ENCODE measurements around the gene CTXND2. TPM values are rescaled to one million over a fixed set of nuclear protein-coding genes. Genes with fewer than 3 reads are reported as not detected.
"Not testable (repeated sequence)": the region's sequence is repeated elsewhere in the genome, so short reads cannot be mapped to it uniquely, and the experiment has no call there.

CTXND2 gene
- total and polyA plus RNA-seq, 8 donors: not detected

- peak overlapping the region in 2 of 5 donors; percentile 90 for H3K27ac ChIP-seq
Observed at GRCh38 chr1:150925080-150925479, 38.1 kb downstream of the CTXND2 start.

GRCh38 chr1:150926097-150926741, 39.3 kb downstream of the CTXND2 start, which contains the start of gene SETDB1:
Gene SETDB1 (plus strand): TSS chr1:150926363. CDS start chr1:150927715, 1,352 bp downstream.
- DNase-seq: peak; percentile 95 to 99
- intact Hi-C loops (cut with DNase I; ENCODE audit: low total_unique reads): no loop called here
- H3K4me1 ChIP-seq: peaks cover 8 to 28% (median 18%) of the 10 kb centered on the region in 4 donors
- peaks cover 26 to 40% (median 38%) of the 10 kb centered on the region in 4 donors for H3K36me3 ChIP-seq
- TF ChIP-seq CTCF (IDR thresholded peaks at IDR 0.05): no peak
- TF ChIP-seq POLR2AphosphoS5 (IDR thresholded peaks at IDR 0.05): peak; percentile 75 to 96 (median 86)
- H3K9me3 ChIP-seq: no peaks in the 10 kb centered on the region
- H3K4me3 ChIP-seq: peak within 1 kb of the TSS; percentile 68 to 93 (median 76)
- 0 to 1% (median 0%) methylated on average over 39 of the region's 39 CpGs for WGBS, 5 donors
- peak within 1 kb of the TSS; percentile 86 to 91 (median 90) for H3K27ac ChIP-seq
- H3K27me3 ChIP-seq: no peaks in the 10 kb centered on the region

More at GRCh38 chr1:150925080-150925479, 38.1 kb downstream of the CTXND2 start:
- TF ChIP-seq POLR2AphosphoS5 (IDR thresholded peaks at IDR 0.05): no peak
- no peak for TF ChIP-seq POLR2A (IDR thresholded peaks at IDR 0.05)
- no peak for TF ChIP-seq EP300 (IDR thresholded peaks at IDR 0.05)
- no peak for TF ChIP-seq CTCF (IDR thresholded peaks at IDR 0.05)
- H3K4me3 ChIP-seq: peak overlapping the region; percentile 68 to 93 (median 76)
- DNase-seq: peak in 1 of 2 donors; percentile 10
- no peaks in the 10 kb centered on the region for H3K27me3 ChIP-seq
- intact Hi-C loops (cut with DNase I; ENCODE audit: low total_unique reads): no loop called here
- H3K36me3 ChIP-seq: peaks cover 18 to 28% (median 26%) of the 10 kb centered on the region in 4 donors
- no peaks in the 10 kb centered on the region for H3K9me3 ChIP-seq
- peaks cover 8 to 28% (median 18%) of the 10 kb centered on the region in 4 donors for H3K4me1 ChIP-seq
- 47 to 81% (median 78%) methylated on average over 22 to 23 of the region's 23 CpGs for WGBS, 5 donors

DNA sequence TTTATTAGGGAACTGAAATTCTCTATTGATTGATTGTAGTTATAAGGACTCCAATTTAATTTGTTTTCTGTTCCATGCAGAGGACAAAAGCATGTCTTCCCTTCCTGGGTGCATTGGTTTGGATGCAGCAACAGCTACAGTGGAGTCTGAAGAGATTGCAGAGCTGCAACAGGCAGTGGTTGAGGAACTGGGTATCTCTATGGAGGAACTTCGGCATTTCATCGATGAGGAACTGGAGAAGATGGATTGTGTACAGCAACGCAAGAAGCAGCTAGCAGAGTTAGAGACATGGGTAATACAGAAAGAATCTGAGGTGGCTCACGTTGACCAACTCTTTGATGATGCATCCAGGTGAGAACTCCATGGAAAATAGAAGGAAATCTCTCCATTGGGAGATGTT, 40.7 kb downstream of the CTXND2 start:
- DNase-seq: no peak
- Histone ChIP-seq H3K36me3 (peaks cover 36 to 54% (median 52%) of the 10 kb centered on the region in 4 donors), H3K27ac (no peak overlapping the region), H3K27me3 (no peaks in the 10 kb centered on the region), H3K4me3 (peak overlapping the region in 1 of 4 donors; percentile 68), H3K9me3 (peaks cover 0 to 10% (median 3%) of the 10 kb centered on the region in 4 donors), H3K4me1 (peaks cover 8 to 24% (median 15%) of the 10 kb centered on the region in 4 donors)
- 90 to 97% (median 94%) methylated on average over 4 of the region's 4 CpGs for WGBS, 5 donors
- intact Hi-C loops (cut with DNase I; ENCODE audit: low total_unique reads): no loop called here
- TF ChIP-seq EP300 (IDR thresholded peaks at IDR 0.05) (no peak), POLR2AphosphoS5 (IDR thresholded peaks at IDR 0.05) (no peak), CTCF (IDR thresholded peaks at IDR 0.05) (no peak), POLR2A (IDR thresholded peaks at IDR 0.05) (no peak)

- Histone ChIP-seq H3K4me3 (no peak overlapping the region), H3K4me1 (peaks cover 8 to 23% (median 15%) of the 10 kb centered on the region in 4 donors), H3K9me3 (peaks cover 0 to 10% (median 3%) of the 10 kb centered on the region in 4 donors), H3K27ac (no peak overlapping the region), H3K36me3 (peaks cover 36 to 60% (median 58%) of the 10 kb centered on the region in 4 donors), H3K27me3 (no peaks in the 10 kb centered on the region)
- TF ChIP-seq CTCF (IDR thresholded peaks at IDR 0.05): no peak
- no peak for DNase-seq
- intact Hi-C loops (cut with DNase I; ENCODE audit: low total_unique reads): no loop called here
- 91 to 97% (median 96%) methylated on average over 3 of the region's 3 CpGs for WGBS, 5 donors
Observed at GRCh38 chr1:150928286-150928685, 41.4 kb downstream of the CTXND2 start.

- 94 to 100% (median 97%) methylated on average over 6 of the region's 6 CpGs for WGBS, 5 donors
- peaks cover 0 to 10% (median 3%) of the 10 kb centered on the region in 4 donors for H3K9me3 ChIP-seq
- H3K27ac ChIP-seq; DNase-seq; H3K27me3 ChIP-seq; intact Hi-C loops (cut with DNase I; ENCODE audit: low total_unique reads); H3K4me3 ChIP-seq: not testable (repeated sequence)
- peaks cover 8 to 23% (median 15%) of the 10 kb centered on the region in 4 donors for H3K4me1 ChIP-seq
- peaks cover 36 to 65% (median 63%) of the 10 kb centered on the region in 4 donors for H3K36me3 ChIP-seq
Observed at GRCh38 chr1:150928775-150929174, 41.8 kb downstream of the CTXND2 start.

All from stomach (tissue), 9 donors.